ENCODE results near the gene MARCHF3. TPM values are rescaled to one million over a fixed set of nuclear protein-coding genes. Genes with fewer than 3 reads are reported as not detected.
A peak's percentile ranks its signal among the peaks of the same experiment; 100 is the strongest.
"Not testable (repeated sequence)": the region's sequence is repeated elsewhere in the genome, so short reads cannot be mapped to it uniquely, and the experiment has no call there.

MARCHF3 gene
- total RNA-seq, 1 experiment from 2014 or later = 11.5 TPM

DNA sequence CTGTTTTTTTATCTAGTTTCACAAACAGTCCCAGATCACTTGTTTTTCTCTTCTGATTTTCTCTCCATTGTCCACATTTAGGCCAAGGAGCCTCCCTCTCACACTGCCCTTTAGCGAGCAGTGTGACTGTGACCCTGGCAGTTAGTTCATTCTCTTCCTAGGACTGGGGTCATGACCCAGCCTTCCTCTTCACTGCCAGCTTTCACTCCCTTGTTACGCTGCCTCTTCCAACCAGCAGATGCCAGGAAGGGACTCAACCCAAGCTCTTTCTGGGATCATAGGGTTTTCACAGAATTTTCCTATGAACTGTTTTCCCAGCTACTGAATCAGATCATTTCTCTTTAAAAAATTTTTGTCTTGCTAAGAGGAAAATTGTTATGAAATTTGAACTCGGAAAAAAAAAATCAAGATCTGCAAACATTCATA is 182.5 kb downstream of the MARCHF3 start:
- no peak for DNase-seq (ENCODE audit: low read depth)

DNA sequence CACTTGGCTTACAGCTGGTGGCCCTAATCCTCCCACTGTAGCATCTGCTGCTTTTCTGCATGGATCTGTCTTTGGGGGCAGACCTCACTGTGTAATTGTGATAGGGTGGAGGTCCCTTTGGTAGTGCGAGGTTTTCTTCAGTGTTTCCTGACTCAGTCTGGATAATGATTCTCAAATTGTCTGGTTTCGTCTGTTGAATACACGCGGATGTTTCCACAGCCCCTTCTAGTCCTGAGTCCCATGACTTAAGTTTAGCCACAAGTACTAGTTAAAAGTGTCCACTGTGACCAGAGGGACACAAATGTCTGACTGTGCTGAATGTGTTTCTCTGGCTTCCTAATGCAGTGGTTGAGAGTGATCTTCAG is 182.9 kb downstream of the MARCHF3 start:
- DNase-seq (ENCODE audit: low read depth) = no peak

DNA sequence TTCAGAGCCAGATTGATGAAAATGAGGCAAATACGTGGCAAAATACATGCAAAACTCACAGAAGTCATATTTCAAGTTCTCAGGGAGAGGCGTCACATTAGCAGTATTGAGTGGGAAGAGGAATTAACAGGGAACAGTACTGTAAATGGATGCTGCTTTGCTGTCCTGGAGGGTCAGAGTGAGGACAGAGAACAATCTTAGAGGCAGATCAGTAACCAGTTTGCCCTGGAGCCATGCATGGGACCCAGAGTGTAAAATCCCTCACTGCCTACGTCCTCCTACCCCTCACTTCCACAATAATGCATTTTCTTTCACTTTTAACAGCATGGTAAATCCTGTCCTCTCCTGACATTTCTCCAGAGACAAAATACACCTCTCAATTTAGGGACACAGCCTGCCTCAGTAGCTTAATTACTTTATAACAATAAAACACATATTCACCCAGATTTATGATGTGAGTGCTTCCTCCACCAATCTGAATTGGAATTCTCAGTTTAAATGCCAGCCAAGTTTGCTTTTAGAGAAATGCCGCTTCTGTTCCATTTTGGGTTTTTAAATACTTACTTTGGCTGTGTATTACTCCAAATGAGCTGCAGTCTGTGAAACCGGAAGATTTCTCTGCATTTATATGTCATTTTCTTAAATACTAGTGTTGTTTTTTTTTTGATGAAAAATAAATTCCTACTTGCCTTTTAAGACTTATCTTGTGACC is 183.5 kb downstream of the MARCHF3 start:
- peak; percentile 14 for DNase-seq (ENCODE audit: low read depth)

DNA sequence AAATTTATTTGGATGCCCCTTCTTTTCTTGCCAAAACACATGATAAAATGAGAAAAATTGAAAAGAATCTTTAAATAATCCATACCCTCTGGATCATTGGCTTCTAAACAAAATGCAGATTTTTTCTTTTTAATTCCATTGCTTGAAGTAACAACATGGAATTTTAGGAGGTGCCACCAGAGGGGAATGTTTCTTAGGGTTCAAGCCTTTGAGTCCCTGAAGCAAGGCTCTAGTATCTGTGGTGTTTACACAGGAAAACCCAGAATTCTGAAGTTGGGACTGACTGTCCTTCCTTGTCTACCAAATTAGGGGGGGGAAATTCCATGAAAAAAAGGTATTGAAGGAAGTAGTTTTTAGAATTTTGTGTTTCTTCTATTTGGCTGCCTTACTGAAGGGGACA is 184.0 kb downstream of the MARCHF3 start:
- DNase-seq (ENCODE audit: low read depth) = no peak

DNA sequence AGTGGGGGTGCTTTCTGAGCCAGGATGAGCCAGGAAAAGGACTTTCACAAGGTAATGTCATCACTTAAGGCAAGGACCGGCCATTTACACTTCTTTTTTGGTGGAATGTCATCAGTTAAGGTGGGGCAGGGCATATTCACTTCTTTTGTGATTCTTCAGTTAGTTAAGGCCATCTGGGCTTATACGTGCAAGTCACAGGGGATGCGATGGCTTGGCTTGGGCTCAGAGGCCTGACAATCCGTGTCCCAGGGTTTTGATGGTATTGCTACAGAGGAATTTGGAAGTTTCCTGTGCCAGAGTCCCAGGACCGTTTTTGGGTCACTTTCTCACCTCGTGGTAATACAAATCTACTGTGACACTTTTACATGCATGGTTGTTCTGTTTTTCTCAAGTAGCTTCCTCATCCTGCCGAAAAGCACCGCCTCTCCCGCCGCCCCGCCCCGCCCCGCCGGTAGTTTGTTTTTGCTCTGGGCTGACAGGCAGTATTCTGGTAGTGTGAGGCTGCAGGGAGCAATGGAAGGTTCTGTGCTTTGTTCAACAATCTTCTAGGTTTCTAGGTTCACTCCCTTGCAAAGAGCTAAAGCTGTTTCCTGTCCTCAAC is 184.8 kb downstream of the MARCHF3 start:
- DNase-seq (ENCODE audit: low read depth) = not testable (repeated sequence)

DNA sequence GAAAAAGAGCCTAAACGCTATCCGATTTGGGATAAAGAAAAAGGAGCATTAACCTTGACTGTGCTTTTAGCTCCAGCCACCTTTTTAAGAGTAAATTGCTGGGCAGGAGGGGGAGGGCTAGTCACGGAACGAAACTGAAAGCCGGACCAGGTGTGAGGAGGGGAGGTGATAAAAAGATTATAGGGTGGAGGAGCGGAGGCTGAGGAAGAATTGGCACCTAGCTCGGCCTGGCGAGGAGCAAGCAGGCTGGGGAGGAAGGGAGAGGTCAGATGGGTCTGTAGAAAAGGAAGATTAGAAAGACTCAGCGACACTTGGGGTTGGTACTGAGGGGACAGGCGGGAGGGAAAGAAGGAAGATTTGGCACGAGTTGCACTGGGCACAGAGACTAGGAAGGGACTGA is 187.0 kb downstream of the MARCHF3 start:
- DNase-seq (ENCODE audit: low read depth) = not testable (repeated sequence)

DNA sequence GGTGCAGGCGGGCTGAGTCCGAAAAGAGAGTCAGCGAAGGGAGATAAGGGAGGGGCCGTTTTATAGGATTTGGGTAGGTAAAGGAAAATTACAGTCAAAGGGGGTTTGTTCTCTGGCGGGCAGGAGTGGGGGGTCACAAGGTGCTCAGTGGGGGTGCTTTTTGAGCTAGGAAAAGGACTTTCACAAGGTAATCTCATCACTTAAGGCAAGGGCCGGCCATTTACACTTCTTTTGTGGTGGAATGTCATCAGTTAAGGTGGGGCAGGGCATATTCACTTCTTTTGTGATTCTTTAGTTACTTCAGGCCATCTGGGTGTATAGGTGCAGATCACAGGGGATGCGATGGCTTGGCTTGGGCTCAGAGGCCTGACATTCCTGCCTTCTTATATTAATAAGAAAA is 191.0 kb downstream of the MARCHF3 start:
- DNase-seq (ENCODE audit: low read depth) = not testable (repeated sequence)

DNA sequence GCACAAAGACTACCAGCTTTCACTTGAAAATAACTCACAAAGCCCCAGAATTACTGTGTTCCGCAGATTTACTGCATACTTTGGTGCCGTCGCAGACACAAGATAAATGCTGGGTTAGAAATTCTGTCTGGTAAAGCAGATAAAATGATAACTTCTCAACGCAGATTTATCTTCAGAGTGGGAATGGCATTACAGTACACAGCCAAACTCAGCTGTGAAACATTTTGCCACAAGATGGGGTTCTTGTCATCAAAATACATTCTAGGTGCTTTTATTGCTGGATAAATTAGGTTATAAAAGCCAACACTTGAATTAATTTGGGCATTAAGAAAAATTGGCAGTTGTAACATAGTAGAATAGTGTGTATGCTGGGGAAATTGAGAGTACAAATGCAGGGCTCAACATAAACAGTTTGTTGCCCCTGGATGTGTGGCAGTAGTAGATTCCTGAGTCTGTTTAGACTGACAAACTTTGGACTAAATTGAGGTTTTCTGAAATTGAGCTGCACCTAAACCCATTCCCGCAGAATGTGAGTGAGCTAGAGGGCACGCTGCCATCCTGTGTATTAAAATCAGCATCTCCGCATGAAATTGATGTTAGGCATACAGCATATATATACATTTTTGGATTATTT is 192.3 kb downstream of the MARCHF3 start:
- no peak for DNase-seq (ENCODE audit: low read depth)

DNA sequence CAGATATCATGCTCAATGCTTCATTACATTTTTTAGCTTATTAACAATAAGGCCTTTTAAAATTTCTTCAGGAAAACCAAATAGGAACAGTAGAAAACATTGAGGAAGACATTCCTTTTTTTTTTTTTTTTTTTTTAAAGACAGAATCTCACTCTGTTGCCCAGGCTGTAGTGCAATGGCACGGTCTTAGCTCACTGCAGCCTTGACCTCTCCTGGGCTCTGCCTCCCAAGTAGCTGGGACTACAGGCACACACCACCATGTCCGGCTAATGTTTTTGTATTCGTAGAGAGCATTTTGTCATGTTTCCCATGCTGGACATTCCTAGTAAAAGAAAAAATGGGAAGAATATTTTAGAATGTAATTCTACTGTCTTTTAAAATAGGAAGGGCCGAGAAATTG is 193.1 kb downstream of the MARCHF3 start:
- no peak for DNase-seq (ENCODE audit: low read depth)

DNA sequence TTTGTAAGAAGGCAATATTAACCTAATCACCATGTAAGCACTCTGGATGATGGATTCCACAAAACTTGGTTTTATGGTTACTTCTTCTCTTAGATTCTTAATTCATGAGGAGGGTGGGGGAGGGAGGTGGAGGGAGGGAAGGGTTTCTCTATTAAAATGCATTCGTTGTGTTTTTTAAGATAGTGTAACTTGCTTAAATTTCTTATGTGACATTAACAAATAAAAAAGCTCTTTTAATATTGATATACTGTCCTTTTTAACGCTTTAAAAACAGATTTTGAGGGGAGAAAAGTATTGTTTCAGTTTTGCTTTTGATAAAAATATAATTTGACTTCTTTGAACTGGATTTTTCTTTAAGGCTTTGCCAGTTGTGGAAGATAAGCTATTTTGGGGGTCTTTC is 193.6 kb downstream of the MARCHF3 start:
- DNase-seq (ENCODE audit: low read depth) = no peak

DNA sequence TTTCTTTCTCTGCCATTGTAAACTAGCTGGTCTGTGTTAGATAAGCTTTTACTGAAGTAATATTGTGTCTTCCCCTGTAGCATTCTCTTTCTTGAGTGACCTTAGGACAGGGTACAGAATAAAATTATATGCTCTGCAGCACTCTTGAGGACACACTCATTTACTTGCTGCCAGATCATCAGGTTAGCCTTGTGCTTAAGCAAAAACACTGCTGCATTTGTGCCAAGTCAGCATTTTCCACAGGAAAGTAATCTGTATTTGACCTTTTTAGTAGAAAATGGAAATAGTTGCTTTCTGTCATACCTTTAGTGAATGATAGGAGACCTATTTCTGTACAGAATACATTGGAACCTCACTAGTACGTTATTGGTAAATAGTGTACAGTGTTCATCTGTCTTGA is 199.2 kb downstream of the MARCHF3 start:
- no peak for DNase-seq (ENCODE audit: low read depth)

DNA sequence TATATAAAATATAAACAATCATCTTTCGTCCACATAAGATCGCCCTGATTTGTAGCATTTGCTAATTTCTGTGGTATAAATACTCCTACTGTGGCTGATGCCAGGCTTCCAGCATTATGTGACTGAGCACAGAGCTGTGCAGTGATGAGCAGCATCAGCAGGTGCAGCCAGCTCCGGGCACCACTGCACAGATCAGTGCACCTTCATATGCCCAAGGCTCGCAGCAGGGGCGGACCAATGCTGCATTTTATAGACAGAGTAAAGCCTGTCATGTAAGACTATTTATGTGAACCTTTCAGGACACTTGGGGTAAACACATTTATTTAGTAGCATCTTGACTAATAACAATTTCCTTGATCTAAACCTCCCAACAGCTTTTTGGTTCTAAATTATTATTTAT is 200.3 kb downstream of the MARCHF3 start:
- no peak for DNase-seq (ENCODE audit: low read depth)

DNA sequence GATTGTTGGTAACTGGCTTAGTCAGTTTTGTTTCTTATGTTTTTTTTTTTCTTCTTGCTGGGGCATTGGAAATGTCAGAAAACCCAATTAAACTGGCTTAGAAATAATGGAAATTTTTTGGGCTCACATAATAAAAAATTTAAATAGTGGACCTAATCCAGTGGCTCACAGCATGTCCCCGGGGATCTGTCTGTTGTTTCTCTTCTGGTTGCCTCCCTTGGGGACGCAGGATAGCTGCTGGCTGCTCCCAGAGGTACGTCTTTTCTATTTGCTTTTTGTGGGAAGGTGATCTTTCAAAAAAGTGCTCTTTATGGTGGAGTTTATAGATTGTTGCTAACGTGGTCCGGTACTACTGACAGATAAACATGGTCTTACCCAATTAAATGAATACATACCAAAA is 201.3 kb downstream of the MARCHF3 start:
- DNase-seq (ENCODE audit: low read depth) = no peak

DNA sequence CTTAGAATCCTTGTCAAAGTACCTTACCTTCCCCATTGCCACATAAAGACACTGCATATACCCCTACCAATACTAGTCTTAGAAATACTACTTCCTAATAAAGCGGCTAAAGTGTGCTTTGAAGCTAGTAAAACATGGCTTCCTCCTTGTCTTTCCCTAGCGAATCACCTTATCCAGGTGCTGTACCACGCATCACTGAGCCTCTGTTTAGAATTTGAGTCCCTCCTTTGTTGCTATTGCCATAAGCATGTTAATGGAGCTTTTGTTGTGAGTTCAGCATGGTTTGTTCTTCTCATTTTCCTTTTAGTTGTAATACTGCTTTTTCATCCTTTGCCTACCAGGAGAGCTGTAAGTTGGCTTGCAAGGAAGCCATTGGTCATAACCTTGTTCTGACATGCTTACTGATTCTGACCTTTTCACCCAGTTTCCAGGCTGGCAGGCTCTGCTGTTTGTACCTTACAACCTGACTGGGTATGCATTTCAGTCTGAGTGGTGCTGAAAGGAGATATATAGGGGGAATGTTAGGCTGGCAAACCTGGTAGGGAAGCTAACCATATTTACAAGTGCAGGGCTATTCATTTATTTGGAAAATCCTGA is 203.6 kb downstream of the MARCHF3 start:
- DNase-seq (ENCODE audit: low read depth) = no peak

DNA sequence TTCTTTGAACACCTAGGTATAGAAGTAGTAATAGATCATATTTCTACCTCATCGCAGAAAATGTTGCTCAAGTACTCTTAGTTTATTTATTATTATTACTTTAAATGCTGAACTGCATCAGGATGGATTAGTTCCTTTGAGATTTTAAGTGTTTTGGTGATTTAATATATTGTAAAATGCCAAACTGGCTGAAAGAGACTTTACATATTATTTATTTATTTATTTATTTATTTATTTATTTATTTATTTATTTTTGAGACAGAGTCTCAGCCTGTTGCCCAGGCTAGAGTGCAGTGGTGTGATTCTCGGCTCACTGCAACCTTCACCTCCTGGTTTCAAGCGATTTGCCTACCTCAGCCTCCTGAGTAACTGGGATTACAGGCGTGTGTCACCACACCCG is 211.1 kb downstream of the MARCHF3 start:
- no peak for DNase-seq (ENCODE audit: low read depth)

DNA sequence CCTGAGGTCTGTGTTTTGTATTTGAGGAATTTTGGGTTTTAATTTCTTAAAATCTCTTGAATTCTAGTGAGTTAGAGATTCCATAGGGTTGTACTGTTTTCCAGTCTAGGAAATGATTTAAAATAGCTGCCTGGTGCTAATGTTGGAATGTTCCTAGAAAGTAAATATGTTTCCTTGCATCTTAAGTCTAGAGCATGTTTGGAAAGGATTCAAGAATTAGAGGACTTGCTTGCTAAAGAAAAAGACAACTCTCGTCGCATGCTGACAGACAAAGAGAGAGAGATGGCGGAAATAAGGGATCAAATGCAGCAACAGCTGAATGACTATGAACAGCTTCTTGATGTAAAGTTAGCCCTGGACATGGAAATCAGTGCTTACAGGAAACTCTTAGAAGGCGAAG is 211.6 kb downstream of the MARCHF3 start:
- no peak for DNase-seq (ENCODE audit: low read depth)

Other genes starting within 250 kb of the MARCHF3 start
- gene C5orf63, start 42.9 kb upstream of the MARCHF3 start, total RNA-seq (2014; rRNA removed; shearing (Covaris generic)) = 8.3 and 8.8 TPM in 2 replicates